ENCODE results near the gene OXLD1. TPM values are rescaled to one million over a fixed set of nuclear protein-coding genes. Genes with fewer than 3 reads are reported as not detected.

OXLD1 gene
- total and polyA plus RNA-seq, 10 of the 15 experiments (the other 5 are each of a cell fraction or from before 2014, with no cell fraction given) = 4.6 to 89.5 (median 39.8) TPM

DNA sequence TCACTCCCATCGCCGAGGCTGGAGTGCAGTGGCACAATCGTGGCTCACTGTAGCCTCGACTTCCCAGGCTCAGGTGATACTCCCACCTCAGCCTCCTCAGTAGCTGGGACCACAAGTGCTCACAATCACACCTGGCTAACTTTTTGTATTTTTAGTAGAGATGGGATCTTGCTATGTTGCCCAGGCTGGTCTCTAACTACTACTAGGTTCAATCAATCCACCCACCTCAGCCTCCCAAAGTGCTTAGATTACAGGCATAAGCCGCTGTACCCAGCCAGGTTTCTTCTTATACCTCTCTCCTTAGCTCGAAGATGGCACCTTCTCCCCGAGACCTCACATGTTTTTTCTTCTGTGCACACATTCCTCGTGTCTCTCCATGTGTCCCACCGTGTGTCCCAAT, 26.4 kb downstream of the OXLD1 start:
- ATAC-seq = no peak
- ChIA-PET SMC1A (ENCODE audit: uncharacterized antibody, unreplicated experiment) (no interaction called here), RAD21 (ENCODE audit: unreplicated experiment) (no interaction called here), POLR2A (interaction anchor here (0.7 to 1.4 kb wide), 2 partner anchors 25 to 44 kb away, joined by 3 to 4 read pairs; partner anchors contain the start of genes ARL16 and HGS), CTCF (no interaction called here)
- Histone ChIP-seq H3K27ac (ENCODE audit: control insufficient read depth, insufficient read depth) (no peak overlapping the region), H3K27me3 (replicated peaks in 1 of 2; ENCODE audit: control insufficient read depth in 2 of 2, insufficient read depth in 2 of 2, low read length in 1 of 2) (no peaks in the 10 kb centered on the region), H2AFZ (ENCODE audit: control insufficient read depth, low read depth, low read length) (no peak overlapping the region), H3K79me2 (ENCODE audit: control insufficient read depth, insufficient read depth, low read length) (peaks cover 18% of the 10 kb centered on the region), H4K20me1 (ENCODE audit: control insufficient read depth, insufficient read depth) (no peaks in the 10 kb centered on the region), H3K4me3 (no peak overlapping the region), H3K4me1 (ENCODE audit: control insufficient read depth, insufficient read depth, low read length) (peaks cover 4% of the 10 kb centered on the region), H3K9me3 (replicated peaks; ENCODE audit: control insufficient read depth, insufficient read depth, low read length) (no peaks in the 10 kb centered on the region), H3K4me2 (ENCODE audit: control insufficient read depth, insufficient read depth) (no peak overlapping the region), H3K36me3 (ENCODE audit: control insufficient read depth in 2 of 2, insufficient read depth in 2 of 2, low read length in 1 of 2) (no peaks in the 10 kb centered on the region), H3K9ac (ENCODE audit: control insufficient read depth, insufficient read depth, low read length) (no peak overlapping the region)
- in situ Hi-C loops (cut with MboI) (no loop called here), intact Hi-C loops (cut with micrococcal nuclease; ENCODE audit: unreplicated experiment) (no loop called here)
- 95% methylated on average over 9 of the region's 9 CpGs for WGBS (ENCODE audit: insufficient coverage, insufficient replicate concordance, low lambda C conversion rate, missing lambda C conversion rate)
- FAIRE-seq = no peak
- TF ChIP-seq PAX8 (IDR thresholded peaks at IDR 0.05) (no peak), CREB1 (IDR thresholded peaks at IDR 0.05; ENCODE audit: low read depth) (no peak), GATAD2B (conservative IDR thresholded peaks at IDR 0.05; ENCODE audit: low read depth) (no peak), NR2C2 (IDR thresholded peaks at IDR 0.05; ENCODE audit: borderline replicate concordance, control insufficient read depth, insufficient read length, low read depth) (no peak), JUND (IDR thresholded peaks at IDR 0.05; ENCODE audit: low read depth, low read length) (no peak), PAX5 (IDR thresholded peaks at IDR 0.05; ENCODE audit: borderline replicate concordance, low read depth, low read length) (no peak), MXI1 (IDR thresholded peaks at IDR 0.05; ENCODE audit: low read depth, low read length) (no peak)
- TF ChIP-seq, protein P1, sequence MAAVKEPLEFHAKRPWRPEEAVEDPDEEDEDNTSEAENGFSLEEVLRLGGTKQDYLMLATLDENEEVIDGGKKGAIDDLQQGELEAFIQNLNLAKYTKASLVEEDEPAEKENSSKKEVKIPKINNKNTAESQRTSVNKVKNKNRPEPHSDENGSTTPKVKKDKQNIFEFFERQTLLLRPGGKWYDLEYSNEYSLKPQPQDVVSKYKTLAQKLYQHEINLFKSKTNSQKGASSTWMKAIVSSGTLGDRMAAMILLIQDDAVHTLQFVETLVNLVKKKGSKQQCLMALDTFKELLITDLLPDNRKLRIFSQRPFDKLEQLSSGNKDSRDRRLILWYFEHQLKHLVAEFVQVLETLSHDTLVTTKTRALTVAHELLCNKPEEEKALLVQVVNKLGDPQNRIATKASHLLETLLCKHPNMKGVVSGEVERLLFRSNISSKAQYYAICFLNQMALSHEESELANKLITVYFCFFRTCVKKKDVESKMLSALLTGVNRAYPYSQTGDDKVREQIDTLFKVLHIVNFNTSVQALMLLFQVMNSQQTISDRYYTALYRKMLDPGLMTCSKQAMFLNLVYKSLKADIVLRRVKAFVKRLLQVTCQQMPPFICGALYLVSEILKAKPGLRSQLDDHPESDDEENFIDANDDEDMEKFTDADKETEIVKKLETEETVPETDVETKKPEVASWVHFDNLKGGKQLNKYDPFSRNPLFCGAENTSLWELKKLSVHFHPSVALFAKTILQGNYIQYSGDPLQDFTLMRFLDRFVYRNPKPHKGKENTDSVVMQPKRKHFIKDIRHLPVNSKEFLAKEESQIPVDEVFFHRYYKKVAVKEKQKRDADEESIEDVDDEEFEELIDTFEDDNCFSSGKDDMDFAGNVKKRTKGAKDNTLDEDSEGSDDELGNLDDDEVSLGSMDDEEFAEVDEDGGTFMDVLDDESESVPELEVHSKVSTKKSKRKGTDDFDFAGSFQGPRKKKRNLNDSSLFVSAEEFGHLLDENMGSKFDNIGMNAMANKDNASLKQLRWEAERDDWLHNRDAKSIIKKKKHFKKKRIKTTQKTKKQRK (IDR thresholded peaks at IDR 0.05; ENCODE audit: low read depth, low read length) = no peak
- TF ChIP-seq, protein P2, sequence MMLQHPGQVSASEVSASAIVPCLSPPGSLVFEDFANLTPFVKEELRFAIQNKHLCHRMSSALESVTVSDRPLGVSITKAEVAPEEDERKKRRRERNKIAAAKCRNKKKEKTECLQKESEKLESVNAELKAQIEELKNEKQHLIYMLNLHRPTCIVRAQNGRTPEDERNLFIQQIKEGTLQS (IDR thresholded peaks at IDR 0.05; ENCODE audit: borderline replicate concordance, extremely low read depth, low read depth, low read length) = no peak
- TF ChIP-seq, protein P3, sequence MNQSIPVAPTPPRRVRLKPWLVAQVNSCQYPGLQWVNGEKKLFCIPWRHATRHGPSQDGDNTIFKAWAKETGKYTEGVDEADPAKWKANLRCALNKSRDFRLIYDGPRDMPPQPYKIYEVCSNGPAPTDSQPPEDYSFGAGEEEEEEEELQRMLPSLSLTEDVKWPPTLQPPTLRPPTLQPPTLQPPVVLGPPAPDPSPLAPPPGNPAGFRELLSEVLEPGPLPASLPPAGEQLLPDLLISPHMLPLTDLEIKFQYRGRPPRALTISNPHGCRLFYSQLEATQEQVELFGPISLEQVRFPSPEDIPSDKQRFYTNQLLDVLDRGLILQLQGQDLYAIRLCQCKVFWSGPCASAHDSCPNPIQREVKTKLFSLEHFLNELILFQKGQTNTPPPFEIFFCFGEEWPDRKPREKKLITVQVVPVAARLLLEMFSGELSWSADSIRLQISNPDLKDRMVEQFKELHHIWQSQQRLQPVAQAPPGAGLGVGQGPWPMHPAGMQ (IDR thresholded peaks at IDR 0.05; ENCODE audit: borderline replicate concordance) = no peak
- no TSS peak for BruUV-seq (replicated peaks)
- DNase-seq (ENCODE audit: low read depth, low spot score) = no peak

Measured in GM12878 (cell line).